Neural progenitor cell (in vitro differentiated cells): ENCODE results near the gene JAKMIP2. TPM values are rescaled to one million over a fixed set of nuclear protein-coding genes. Genes with fewer than 3 reads are reported as not detected.

Experiments used
- DNase-seq: peaks from one replicate; pipeline ENCODE4 v3.0.0-alpha.2; 2016; ENCODE audit warnings: low spot score
- H2AFZ ChIP-seq: fragments of 200-600 bp; sonication (generic); replicated peaks from 2 replicates; pipeline ENCODE4 v1.6.1; 2016; ENCODE audit warnings: antibody characterized with exemption
- H3F3A ChIP-seq: fragments of 200-600 bp; sonication (generic); 2 replicates; pipeline ENCODE4 v1.6.1; 2016; ENCODE audit warnings: antibody characterized with exemption, low read depth
- H3K27ac ChIP-seq: fragments of 200-600 bp; sonication (generic); 2 replicates; pipeline ENCODE4 v1.5.1; 2016; ENCODE audit warnings: mild to moderate bottlenecking
- H3K27me3 ChIP-seq: fragments of 200-600 bp; sonication (generic); 2 replicates; pipeline ENCODE4 v1.6.1; 2016; ENCODE audit warnings: mild to moderate bottlenecking, moderate library complexity
- H3K36me3 ChIP-seq: fragments of 200-600 bp; sonication (generic); 2 replicates; pipeline ENCODE4 v1.5.1; 2016
- H3K4me1 ChIP-seq: fragments of 200-600 bp; sonication (generic); 2 replicates; pipeline ENCODE4 v1.6.1; 2016; ENCODE audit warnings: mixed run types
- H3K4me2 ChIP-seq: fragments of 200-600 bp; sonication (generic); 2 replicates; pipeline ENCODE4 v1.6.1; 2016
- H3K4me3 ChIP-seq: fragments of 200-600 bp; sonication (generic); 2 replicates; pipeline ENCODE4 v1.5.1; 2016
- H3K79me2 ChIP-seq: fragments of 200-600 bp; sonication (generic); 2 replicates; pipeline ENCODE4 v1.6.1; 2016; ENCODE audit warnings: low read depth
- H3K9ac ChIP-seq: fragments of 200-600 bp; sonication (generic); 2 replicates; pipeline ENCODE4 v1.6.1; 2016
- H3K9me3 ChIP-seq: fragments of 200-600 bp; sonication (generic); 2 replicates; pipeline ENCODE4 v1.5.1; 2016; ENCODE audit warnings: low read depth
- H4K20me1 ChIP-seq: fragments of 200-600 bp; sonication (generic); 2 replicates; pipeline ENCODE4 v1.6.1; 2016; ENCODE audit warnings: low read depth
- H3K27ac Mint-ChIP-seq: 3 replicates; pipeline ENCODE4 v1.8.0; 2021; ENCODE audit warnings: mixed read lengths
- H3K27me3 Mint-ChIP-seq: 2 replicates; pipeline ENCODE4 v1.8.0; 2022; ENCODE audit warnings: low read depth, mild to moderate bottlenecking, inconsistent platforms, moderate library complexity, mixed read lengths; ENCODE audit not compliant: insufficient read depth
- H3K36me3 Mint-ChIP-seq: 3 replicates; pipeline ENCODE4 v1.8.0; 2021; ENCODE audit warnings: mixed read lengths
- H3K4me1 Mint-ChIP-seq: 3 replicates; pipeline ENCODE4 v1.8.0; 2021; ENCODE audit warnings: mixed read lengths
- H3K4me3 Mint-ChIP-seq: 3 replicates; pipeline ENCODE4 v1.8.0; 2021; ENCODE audit warnings: mild to moderate bottlenecking, moderate library complexity, mixed read lengths
- H3K9me3 Mint-ChIP-seq: 3 replicates; pipeline ENCODE4 v1.8.0; 2020; ENCODE audit warnings: mixed read lengths
- CTCF ChIP-seq: fragments of 200-600 bp; sonication (generic); IDR thresholded peaks from 2 replicates; pipeline ENCODE4 v1.5.1; 2017; ENCODE audit warnings: antibody characterized with exemption, mild to moderate bottlenecking
- EZH2 ChIP-seq: fragments of 200-600 bp; sonication (generic); IDR thresholded peaks from 2 replicates; pipeline ENCODE4 v1.6.1; 2017; ENCODE audit warnings: antibody characterized with exemption, mild to moderate bottlenecking, moderate library complexity
- EZH2phosphoT487 ChIP-seq: fragments of 200-600 bp; sonication (generic); IDR thresholded peaks from 2 replicates; pipeline ENCODE4 v1.6.1; 2017; ENCODE audit warnings: antibody characterized with exemption
- total RNA-seq: library from RNA; depleted of rRNA; stranded (reverse); fragments of >200 nt; gene quantifications from 2 replicates; pipeline ENCODE4 v1.2.3, GENCODE V29; 2015; ENCODE audit warnings: low replicate concordance

JAKMIP2 gene
- total RNA-seq, 1 donor from 2014 or later, result 8.2 TPM

- Histone ChIP-seq H4K20me1 (peaks cover 15% of the 10 kb centered on the region), H3K79me2 (no peaks in the 10 kb centered on the region), H3F3A (peaks cover 4% of the 10 kb centered on the region), H3K9me3 (no peaks in the 10 kb centered on the region), H3K9ac (no peak overlapping the region), H3K27me3 (no peaks in the 10 kb centered on the region), H3K36me3 (no peaks in the 10 kb centered on the region), H3K27ac (no peak overlapping the region), H3K4me2 (no peak overlapping the region), H2AFZ (no peak overlapping the region), H3K4me3 (no peak overlapping the region), H3K4me1 (peaks cover 4% of the 10 kb centered on the region)
- no peak for DNase-seq
- peaks cover 5% of the 10 kb centered on the region for H3K36me3 Mint-ChIP-seq
- TF ChIP-seq EZH2phosphoT487, result no peak
- TF ChIP-seq CTCF, result no peak
- no peak for TF ChIP-seq EZH2
- peaks cover 17% of the 10 kb centered on the region for H3K4me1 Mint-ChIP-seq
- peaks cover 3% of the 10 kb centered on the region for H3K27me3 Mint-ChIP-seq
- no peak overlapping the region for H3K4me3 Mint-ChIP-seq
- H3K9me3 Mint-ChIP-seq, result peaks cover 2% of the 10 kb centered on the region
- no peak overlapping the region for H3K27ac Mint-ChIP-seq
Measured at GRCh38 chr5:147691130-147691529, 91.4 kb downstream of the JAKMIP2 start.

GRCh38 chr5:147690595-147690994 lies 91.9 kb downstream of the JAKMIP2 start:
- no peak for TF ChIP-seq EZH2
- no peak for TF ChIP-seq CTCF
- TF ChIP-seq EZH2phosphoT487, result no peak
- H3F3A ChIP-seq, result peaks cover 4% of the 10 kb centered on the region
- H3K27ac ChIP-seq, result no peak overlapping the region
- H3K27me3 ChIP-seq, result no peaks in the 10 kb centered on the region
- no peak overlapping the region for H3K4me3 ChIP-seq
- H3K36me3 Mint-ChIP-seq, result peaks cover 5% of the 10 kb centered on the region
- no peak overlapping the region for H3K4me2 ChIP-seq
- peaks cover 2% of the 10 kb centered on the region for H3K9me3 Mint-ChIP-seq
- no peak for DNase-seq
- no peak overlapping the region for H3K4me3 Mint-ChIP-seq
- no peaks in the 10 kb centered on the region for H3K9me3 ChIP-seq
- peaks cover 3% of the 10 kb centered on the region for H3K27me3 Mint-ChIP-seq
- H3K4me1 Mint-ChIP-seq, result peaks cover 22% of the 10 kb centered on the region
- no peaks in the 10 kb centered on the region for H3K36me3 ChIP-seq
- no peaks in the 10 kb centered on the region for H3K79me2 ChIP-seq
- H2AFZ ChIP-seq, result no peak overlapping the region
- H4K20me1 ChIP-seq, result peaks cover 15% of the 10 kb centered on the region
- peaks cover 4% of the 10 kb centered on the region for H3K4me1 ChIP-seq
- no peak overlapping the region for H3K27ac Mint-ChIP-seq
- H3K9ac ChIP-seq, result no peak overlapping the region

- H3K36me3 ChIP-seq, result no peaks in the 10 kb centered on the region
- no peaks in the 10 kb centered on the region for H3K79me2 ChIP-seq
- H3K9me3 Mint-ChIP-seq, result no peaks in the 10 kb centered on the region
- H3K4me3 Mint-ChIP-seq, result no peak overlapping the region
- no peak overlapping the region for H2AFZ ChIP-seq
- no peaks in the 10 kb centered on the region for H3K9me3 ChIP-seq
- H3K9ac ChIP-seq, result no peak overlapping the region
- peaks cover 3% of the 10 kb centered on the region for H3K36me3 Mint-ChIP-seq
- peaks cover 3% of the 10 kb centered on the region for H3K27me3 Mint-ChIP-seq
- H3K4me1 Mint-ChIP-seq, result peaks cover 22% of the 10 kb centered on the region
- peaks cover 15% of the 10 kb centered on the region for H4K20me1 ChIP-seq
- H3F3A ChIP-seq, result peaks cover 4% of the 10 kb centered on the region
- H3K4me3 ChIP-seq, result no peak overlapping the region
- TF ChIP-seq EZH2, result no peak
- no peak for TF ChIP-seq EZH2phosphoT487
- no peak for TF ChIP-seq CTCF
- no peak overlapping the region for H3K4me2 ChIP-seq
- DNase-seq, result no peak
- no peak overlapping the region for H3K27ac ChIP-seq
- no peak overlapping the region for H3K27ac Mint-ChIP-seq
- no peaks in the 10 kb centered on the region for H3K27me3 ChIP-seq
- H3K4me1 ChIP-seq, result peaks cover 4% of the 10 kb centered on the region
Measured at GRCh38 chr5:147689426-147689825, 93.1 kb downstream of the JAKMIP2 start.
